NCI-H1436 treated with DMSO at 0.1 percent for 48 hours (cell line): ENCODE measurements around the gene FXYD6.

Experiments used
- DNase-seq: peaks from one replicate; lab custom pipeline; 2025; lab: John Stamatoyannopoulos, UW

The FXYD6 gene

DNA sequence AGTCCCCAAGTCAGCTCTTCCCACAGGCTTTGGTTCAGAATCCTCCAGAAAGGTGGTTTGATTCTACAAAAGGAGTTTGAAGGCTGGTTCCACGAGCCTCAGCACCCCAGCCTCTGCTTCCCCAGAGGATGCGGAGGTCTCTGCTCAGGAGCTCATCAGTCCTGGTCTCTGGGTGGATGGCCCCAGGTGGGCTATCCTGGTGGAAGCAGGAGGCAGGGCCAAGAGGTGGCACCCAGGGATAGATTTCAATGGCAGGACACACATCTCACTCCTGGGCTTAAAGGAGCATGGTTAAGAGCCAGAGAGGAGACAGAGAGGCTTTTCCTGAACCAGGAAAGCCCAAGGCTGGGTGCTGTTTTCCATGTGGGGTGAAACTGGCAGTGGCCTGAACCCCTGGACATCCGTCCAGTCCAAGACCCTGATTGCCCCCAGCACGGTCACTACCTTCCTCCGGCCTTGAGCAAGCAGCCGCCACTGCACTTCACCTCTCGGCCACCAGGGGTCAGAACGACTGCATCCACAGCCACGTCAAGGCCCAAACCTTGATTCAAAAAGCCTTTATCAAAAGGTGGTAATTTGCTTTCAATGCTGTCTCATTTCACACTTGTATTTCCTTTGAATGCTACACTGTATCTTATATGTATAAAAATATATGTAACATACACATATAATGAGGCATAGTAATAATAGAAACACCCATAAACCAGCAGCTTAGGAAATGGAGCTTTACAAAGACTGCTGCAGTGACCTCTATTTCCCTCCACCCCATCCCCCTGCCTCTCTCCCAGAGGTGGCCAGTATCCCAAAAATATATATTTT, 32.6 kb downstream of the FXYD6 start:
- no peak for DNase-seq

DNA sequence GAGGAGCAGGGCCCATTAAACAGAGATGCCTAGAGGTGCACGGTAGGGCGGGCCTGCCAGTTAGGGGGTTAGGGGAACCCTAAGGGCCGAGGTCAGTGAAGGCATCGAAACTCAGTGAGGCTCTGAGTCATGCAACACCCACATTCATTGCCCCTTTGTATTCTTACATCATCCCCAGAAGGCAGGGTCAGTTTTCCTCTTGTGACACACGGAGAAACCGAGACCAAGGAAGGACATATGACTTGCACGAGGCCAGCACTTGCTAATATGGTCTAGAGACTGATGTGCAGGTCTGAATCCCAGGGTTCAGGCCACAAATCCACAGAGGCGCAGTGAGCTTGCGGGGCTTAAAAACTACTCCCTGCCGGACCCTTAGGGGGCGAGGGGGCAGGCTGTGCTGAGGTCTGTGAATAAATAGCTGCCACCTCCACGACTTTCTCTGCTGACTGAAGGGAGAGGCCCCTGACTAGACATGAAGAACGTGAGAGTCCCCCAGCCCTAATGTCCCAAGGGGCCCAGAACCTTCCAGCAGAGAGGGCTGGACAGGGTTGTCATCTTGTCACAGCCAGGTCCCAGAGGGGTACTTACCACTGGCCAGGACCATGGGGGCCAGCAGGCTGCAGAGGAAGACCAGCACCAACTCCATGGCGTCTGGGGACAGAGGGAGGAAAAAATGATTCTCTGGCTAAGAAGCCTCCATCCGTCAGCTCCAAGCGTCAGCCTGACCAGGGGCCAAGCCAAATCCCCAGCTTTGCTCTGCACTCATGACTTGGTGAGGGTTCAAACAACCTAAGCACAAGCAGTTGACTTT, 34.1 kb downstream of the FXYD6 start:
- DNase-seq, result no peak

DNA sequence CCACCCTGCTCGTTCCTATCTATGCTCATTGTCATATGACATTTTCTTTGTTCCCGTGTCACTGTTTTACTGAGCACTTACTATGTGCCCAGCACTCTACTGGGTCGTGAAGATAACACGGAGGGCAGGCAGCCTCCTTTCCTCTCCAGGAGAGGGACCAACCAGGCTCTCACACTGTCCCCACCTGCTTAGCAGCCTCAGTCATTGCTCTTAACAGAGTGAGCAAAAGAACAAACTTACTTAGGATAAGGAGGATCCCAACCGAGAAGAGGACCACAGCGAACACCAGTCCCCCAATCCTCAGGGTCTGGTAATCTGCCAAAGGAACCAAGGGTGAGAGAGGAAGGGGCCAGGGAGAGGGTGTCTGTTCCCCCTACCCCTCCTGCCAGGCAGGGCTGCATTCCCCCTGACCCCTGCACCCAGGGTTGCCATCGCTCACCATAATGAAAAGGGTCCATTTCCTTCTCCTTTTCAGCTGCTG, 34.9 kb downstream of the FXYD6 start:
- no peak for DNase-seq

DNA sequence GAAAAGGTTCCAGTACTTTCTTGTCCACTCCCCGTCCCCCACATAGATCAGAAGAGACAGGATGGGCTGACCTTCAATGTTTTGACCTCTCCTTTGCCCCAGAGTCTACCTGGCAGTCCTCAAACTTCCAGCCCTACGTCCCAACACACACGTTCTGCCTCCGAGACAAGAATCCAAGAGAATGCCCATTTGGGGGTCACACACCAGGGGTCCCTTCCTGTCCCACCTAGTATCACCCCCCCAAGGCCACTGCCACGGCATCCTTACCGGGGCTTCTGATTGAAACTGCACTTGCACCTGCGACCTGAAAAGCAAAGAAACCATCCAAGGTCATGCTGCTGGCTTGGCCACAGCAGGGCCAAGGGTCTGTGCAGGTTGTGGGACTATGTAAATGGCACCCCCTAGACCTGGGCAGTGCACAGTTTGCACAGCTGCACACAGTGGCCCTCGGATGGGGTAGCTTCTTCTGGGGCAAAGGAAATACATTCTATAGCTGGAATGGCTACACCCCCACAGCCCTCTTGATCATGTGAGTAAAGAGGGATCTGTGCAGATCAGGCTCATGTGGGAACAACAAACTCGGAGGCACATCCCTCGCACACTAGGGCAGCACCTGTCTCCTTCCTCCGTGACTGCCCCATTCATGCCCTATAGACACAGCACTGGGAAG, 35.4 kb downstream of the FXYD6 start:
- no peak for DNase-seq

DNA sequence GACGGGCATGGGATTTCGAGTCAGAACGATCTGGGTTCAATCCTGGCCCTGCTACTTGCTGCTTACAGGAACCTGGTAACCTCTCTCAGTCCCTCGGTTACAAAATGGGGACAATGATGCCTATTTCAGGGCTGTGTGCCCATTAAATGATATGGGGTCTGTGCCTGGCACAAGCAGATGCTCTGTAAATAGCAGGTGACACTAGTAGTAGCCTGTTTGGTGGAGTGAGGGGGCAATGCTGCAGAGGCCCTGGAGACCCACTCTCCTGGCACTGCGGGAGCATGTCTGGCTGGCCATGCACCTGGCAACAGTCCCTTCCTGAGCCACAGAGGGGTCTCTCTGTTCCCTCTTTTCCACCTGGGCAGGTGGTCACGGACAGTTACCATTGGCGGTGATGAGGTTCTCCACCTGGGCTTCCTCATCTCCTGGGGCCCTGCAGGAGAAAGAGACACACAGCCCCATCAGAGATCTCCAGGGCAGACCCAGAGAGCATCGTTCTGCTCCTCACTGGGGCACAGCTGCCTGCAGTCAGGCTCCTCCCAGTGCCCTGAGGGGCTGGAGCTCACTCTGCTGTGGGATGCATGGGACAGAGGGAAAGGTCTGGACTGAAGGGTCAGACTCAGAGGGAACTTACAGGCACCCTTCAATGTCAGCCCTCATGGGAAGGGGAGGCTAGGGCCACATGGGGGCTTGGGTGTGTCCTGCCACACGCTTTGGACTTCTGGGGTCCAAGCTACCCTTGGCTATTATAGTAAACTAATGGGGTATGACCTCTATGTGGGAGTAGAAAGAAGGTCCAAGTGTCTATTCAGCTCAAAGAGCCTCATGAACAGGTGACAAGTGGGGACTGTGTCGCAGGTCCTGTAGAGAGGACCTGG, 36.3 kb downstream of the FXYD6 start:
- DNase-seq, result no peak

DNA sequence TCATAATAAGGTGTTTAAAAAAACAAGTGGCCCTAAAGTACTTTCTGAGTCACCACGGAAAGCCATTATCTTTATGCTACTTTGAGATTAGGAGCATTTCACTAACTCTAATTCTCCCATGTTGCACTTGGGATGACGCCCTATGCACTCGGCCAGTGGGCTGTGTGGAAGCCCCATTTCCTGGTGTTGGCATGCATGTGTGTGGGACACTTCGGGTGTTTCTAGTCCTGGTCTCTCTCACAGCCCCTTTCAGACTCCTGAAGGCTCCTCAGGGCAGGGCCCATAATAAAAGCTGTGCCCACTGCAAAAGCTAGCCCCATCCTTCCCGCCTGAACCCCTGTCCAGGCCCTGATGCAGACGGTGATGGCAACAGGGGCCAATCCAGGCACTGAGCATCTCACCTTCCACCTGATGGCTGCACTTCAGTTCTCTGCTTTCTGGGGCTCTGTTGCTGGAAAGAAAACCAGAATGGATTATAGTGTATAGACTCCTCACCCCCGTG, 37.0 kb downstream of the FXYD6 start:
- DNase-seq, result no peak

DNA sequence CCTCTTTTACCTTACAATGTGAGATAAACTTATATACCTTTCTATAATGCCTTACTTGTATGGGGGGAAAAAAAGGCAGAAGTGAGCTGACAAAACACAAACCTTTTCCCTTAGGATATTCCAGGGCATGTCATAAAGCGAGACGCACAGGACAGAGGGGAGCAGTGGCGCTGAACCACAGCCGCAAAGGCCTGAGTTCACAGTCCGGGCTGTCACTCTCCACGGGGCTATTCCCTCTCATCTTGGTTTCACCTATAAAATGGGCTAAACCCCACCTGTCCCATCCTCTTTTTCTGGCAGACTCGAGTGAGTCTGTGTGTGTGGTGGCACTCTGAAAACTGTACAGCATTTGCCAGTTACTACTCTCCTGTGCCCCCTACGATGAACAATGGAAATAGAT, 37.6 kb downstream of the FXYD6 start:
- no peak for DNase-seq

DNA sequence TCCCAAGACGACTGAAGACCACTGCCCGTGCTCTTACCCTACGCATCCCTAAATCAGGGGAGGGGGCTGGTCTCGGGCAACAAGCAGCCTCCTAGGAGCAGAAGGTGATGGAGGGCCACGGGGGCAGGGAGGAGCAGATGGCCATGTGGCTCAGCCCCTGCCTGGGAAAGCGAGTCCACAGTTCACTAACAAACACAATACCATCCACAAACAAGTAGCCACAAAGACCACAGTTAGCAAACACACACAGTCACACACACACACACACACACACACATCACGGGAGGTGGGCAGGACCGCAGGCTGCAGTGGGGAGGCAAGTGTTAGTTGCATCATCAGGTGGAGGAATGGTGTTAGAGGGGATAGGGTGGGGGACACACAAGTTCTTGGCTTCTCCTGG, 38.7 kb downstream of the FXYD6 start:
- DNase-seq, result no peak

DNA sequence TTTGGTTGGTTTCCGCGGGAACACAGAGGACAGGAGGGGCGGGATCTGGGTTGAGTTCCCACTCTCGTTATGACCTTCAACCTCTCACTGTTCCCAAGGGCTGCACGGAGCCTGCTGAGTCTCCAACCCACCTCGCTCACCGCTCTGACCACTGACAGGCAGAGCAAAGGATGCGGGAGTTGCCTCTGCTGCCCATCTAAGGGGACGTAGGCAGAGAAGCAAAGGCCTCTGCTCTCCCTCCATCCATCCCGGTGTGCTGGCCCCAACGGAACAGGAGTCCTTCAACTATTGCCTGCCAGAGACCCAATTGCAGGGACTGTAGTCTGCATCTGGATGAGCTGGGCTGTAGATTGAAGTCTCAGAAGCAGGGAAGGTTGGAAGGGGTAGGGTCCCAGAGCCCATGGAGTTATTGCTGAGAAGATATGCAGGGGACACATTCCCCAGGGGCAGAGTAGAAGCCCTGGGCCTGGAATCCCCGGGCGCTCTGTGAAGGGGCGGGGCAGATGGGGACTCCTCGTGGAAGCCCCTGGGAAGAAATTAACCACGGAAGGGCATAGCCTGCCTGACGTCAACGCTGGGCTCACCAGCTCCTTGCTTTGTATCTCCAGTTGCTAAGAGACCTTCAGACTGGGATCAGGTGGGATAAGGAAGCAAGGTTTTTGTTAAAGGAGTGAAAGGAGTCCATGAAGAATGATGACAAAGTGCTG, 39.2 kb downstream of the FXYD6 start:
- DNase-seq, result no peak

DNA sequence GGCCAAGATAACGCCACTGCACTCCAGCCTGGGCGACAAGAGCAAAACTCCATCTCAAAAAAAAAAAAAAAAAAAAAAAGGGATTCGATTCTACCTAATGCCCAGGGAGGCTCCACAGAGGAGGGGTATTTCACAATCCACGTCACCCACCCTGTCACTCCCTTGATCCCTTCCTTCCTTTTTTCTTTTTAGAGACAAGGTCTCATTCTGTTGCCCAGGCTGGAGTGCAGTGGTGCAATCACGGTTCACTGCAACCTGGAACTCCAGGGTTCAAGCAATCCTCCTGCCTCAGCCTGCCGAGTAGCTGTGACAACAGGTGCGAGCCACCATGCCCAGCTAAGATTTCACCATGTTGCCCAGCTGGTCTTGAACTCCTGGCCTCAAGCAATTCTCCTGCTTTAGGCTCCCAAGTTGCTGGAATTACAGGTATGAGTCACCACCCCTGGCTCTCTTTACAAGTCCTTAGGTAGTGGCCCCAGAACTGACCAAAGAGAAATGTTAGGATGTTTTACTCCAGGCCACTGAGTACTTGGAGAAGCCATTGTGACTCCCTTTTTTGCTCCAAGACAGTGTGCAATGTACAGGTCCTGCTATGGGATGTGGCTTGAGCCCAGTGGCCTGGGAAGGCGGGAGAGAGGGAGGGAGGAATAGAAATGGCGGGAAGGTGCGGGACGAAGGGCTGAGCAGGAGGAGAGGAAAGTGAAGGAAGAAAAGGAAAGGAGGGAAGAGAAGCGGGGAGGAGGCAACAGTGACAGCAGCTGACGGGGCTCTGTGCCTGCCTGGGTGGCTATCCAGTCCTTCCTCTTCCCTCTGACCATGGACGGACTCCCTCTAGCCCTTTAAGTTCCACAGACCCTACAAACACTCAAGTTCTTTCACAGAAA, 40.1 kb downstream of the FXYD6 start:
- DNase-seq, result no peak

DNA sequence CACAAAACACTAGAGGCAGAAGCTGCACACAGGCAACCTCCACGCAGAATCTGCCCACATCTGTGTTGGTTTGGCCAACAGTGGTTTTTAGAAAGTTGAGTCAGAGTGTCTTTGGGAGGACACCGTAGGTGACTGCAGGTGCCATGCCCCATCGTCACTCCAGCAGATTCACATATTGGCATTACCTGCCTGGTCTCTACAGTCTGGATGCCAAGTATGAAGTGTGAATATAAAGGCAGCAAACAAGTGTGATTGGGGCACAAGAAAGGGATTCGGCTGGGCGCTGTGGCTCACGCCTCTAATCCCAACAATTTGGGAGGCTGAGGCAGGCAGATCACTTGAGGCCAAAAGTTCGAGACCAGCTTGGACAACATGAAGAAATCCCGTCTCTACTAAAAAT, 40.9 kb downstream of the FXYD6 start:
- no peak for DNase-seq

DNA sequence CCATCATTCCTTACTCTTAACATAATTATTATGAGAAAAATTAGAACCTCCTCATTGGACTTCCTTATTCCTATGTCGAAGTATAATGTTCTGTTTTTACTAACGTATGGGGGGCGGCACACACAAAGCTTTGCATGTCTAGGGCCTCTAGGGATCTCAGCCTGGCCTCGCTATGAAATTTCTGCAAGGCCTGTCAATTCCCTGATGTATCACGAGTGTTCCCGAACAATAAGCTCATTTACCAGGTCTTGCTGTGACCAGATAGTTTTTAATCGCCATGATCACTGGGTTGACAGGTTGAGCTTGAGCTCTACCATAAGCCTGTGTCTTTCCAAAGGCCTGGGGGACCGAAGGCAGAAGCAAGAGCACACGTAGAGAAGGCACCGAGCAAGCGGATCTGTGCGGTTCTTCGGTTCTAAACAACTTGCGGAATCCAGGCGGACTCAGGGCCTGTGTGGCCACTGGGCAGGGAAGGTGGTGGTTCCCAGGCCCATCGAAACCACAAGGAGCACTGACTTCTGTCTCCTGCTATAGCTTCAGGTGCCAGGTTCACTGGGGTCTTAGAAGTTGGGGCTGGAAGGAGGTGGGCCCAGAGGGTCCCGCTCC, 41.5 kb downstream of the FXYD6 start:
- no peak for DNase-seq

DNA sequence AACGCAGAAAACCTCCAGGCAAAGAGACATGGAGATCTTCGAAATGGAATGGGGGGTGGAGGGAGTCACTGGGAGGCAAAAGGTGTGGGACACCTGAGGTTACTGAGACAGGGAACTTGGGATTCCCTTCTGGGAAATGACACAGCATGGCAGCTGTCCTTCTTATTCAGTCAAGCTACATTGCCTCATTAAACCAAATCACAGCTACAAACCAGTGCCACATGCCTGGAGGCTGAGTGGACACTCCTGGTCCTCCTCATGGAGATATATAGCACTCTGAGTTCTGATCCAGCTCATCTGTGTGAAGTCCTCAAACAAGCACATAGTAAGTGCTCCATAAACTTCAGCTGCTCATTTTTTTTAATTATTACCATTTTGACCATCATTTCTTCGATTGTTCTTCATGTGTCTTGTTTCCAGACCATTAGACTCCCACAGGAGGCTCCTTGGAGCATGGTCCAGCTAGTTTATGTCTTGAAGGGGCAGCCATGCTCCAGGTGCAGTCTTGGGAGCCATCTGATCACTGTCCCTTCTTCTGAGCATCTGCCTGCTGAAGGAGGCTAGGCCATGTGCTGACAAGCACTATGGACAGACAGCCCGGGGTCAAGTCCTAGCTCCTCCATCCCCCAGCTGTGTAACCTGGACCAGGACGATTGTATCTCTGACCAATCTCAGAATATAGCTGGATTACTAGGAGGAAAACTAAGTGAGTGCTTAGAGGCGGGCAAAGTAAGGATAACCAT, 42.2 kb downstream of the FXYD6 start:
- no peak for DNase-seq

DNA sequence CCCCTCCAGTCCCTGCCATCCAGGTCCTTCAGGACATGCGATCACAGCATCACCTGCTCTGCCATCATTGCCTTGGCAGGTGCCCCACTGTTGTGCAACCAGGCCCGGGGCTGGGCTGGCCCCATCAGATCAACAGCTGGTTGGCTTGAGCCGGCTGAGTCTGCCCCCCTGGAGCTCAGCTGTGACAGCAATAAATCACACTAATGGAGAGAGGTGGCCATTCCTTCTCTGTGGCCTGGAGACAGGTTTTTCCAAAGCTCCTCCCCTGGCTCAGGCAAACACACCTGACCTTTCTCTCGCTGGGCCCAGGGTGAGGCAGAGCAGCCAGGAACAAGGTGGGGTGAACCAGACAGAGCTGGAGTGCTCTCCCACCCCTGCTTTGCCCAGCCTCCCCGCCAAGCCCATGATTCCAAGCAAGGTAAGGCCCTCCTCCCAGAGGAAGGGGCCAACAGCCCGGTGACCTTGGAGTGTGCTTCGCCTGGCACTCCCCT, 43.0 kb downstream of the FXYD6 start:
- no peak for DNase-seq

DNA sequence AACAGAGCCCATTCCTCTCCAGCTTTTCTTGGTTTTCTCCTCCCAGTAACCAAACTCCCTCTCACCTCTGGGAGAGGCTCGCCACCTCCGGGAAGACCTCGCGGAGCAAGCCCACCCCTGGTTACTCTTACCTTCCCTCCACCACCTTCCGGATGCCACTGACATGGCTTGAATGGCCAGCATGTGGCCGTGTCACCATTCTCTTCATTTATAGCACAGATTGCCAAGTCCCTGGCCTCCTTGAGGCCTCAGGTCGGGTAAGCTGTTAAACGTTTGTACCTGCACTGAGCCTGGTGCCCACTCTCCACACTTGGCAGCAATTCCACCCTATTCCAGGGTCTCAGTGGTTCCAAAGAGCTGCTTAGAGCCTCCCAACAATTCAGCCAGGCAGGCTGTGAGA, 43.9 kb downstream of the FXYD6 start:
- DNase-seq, result no peak

DNA sequence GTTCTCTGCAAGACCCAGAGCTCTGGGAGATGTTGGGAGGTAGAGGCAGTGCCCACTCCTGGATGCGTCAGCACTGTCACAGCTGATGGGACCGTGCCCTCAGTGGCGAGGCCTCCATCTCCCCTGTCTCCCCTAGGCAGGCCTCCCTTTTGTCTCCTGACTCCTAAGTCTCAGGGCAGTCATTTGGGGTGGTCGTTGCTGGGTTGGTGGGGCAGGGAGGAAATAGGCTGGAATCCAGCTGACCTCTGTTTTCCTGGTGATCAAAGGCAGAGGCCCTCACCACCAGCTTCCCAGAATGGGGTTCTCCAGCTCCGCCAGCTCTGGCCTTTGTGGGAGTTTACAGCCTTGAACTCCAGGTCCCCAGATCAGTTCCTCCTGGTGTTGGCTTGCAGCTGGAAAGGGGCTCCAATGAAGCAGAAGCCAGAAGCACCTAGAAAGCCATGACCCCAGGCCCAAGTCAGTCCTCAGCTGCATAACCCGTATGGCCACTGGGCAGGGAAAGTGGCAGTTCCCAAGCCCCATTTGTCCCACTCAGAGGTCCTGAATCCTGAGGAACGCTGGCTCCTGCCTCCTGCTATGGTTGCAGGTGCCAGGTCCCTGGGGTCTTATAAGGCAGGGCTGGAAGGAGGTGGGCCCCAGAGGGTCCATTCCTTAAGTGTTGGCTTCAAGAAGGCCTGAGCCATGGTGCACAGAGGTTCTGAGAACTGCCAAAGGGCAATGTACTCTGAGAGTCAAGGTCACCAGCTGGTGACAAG, 44.6 kb downstream of the FXYD6 start:
- no peak for DNase-seq

DNA sequence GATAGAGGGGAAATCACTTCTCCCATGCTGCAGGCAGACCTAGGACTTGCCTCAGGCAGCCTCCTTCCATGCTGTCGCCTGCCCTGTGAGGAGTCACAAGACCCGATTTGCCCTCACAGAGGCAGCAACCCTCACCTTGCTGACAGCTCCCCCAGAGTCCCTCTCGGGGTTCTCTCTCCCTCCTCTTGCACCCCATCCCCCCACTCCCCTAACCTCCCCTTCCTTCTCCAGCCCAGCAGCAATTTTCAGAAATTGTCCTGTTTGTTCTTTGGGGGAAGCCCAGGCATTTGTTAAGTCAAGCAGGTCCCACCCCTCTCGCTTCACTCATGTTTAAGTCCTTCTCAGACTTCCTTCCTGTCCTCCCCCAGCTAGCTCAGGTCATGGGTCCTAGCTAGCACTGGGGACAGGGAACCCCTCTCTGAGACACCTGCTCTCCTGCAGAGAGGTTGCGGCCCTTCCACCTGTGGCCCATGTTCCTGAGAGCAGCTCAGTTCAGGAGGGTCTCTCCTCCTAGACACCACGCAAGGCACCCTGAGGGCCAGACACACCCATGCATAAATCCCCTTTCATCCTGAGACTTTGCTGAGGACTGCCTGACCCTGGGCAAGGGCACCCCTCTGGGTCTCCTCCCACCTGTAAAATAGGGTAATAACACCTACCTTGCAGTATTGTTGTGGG, 45.6 kb downstream of the FXYD6 start:
- DNase-seq, result no peak
